Measurements from ENCODE around the gene SCLY. TPM values are rescaled to one million over a fixed set of nuclear protein-coding genes. Genes with fewer than 3 reads are reported as not detected.

The SCLY gene
- polyA plus RNA-seq, 1 experiment, result 7.7 TPM

DNA sequence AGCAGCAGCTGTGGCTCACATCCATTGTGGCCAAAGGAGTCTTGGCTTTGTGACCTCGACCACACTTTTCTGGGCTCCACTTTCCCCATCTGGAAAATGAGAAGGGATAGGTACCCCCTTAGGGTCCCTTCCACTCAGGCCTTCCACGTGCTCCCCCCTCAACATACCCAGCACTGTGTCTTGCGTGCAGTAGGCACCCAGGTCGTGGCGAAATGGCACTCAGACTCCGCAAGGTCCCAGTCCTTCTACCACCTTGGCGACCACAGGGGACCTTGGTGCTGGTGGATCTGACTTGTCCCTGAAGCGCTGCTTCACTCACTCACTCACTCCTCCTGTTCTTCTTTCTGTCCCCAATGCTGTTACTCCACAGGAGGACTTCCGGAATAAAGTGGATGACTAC lies 19.9 kb upstream of the SCLY start:
- no peak for DNase-seq (ENCODE audit: low read depth)
- TF ChIP-seq, protein P1, sequence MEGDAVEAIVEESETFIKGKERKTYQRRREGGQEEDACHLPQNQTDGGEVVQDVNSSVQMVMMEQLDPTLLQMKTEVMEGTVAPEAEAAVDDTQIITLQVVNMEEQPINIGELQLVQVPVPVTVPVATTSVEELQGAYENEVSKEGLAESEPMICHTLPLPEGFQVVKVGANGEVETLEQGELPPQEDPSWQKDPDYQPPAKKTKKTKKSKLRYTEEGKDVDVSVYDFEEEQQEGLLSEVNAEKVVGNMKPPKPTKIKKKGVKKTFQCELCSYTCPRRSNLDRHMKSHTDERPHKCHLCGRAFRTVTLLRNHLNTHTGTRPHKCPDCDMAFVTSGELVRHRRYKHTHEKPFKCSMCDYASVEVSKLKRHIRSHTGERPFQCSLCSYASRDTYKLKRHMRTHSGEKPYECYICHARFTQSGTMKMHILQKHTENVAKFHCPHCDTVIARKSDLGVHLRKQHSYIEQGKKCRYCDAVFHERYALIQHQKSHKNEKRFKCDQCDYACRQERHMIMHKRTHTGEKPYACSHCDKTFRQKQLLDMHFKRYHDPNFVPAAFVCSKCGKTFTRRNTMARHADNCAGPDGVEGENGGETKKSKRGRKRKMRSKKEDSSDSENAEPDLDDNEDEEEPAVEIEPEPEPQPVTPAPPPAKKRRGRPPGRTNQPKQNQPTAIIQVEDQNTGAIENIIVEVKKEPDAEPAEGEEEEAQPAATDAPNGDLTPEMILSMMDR (IDR thresholded peaks at IDR 0.05; ENCODE audit: insufficient read depth, low read depth, low read length), result no peak

DNA sequence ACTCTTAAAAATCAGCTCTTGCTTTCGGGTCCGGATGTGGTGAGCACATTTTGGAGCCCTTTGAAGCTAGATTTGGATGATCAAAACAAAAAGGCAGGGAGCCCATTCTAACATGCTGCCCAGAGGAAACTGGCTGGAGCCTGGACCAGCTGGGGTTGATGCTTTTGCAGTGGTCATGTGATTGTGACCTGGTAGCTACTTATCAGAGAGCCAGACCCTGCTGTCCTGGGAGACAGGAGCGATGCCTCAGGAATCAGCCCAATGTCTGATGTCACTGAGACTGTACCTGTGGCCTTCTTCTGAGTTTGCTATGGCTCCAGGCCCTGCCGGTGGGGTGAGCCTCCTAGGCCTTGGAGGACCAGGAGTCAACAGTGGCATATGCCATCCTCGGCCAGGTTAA lies 18.7 kb upstream of the SCLY start:
- TF ChIP-seq, protein P1 (IDR thresholded peaks at IDR 0.05; ENCODE audit: insufficient read depth, low read depth, low read length), result no peak
- Histone ChIP-seq H3K27me3 (ENCODE audit: control insufficient read depth, insufficient read depth, low read length) (no peaks in the 10 kb centered on the region), H3K36me3 (ENCODE audit: control insufficient read depth, insufficient read depth, low read length) (peaks cover 28% of the 10 kb centered on the region), H3K4me3 (ENCODE audit: low read depth, low read length) (no peak overlapping the region)
- DNase-seq (ENCODE audit: low read depth), result no peak
- ChIA-PET CTCF (interaction anchor here (0.7 kb wide), 1 partner anchor 184 kb away, joined by 3 read pairs; no protein-coding TSS in a partner anchor), POLR2A (no interaction called here)

More for the DNA sequence above, 19.9 kb upstream of the SCLY start:
- ChIA-PET CTCF (no interaction called here), POLR2A (no interaction called here)
- Histone ChIP-seq H3K36me3 (ENCODE audit: control insufficient read depth, insufficient read depth, low read length) (peaks cover 28% of the 10 kb centered on the region), H3K4me3 (ENCODE audit: low read depth, low read length) (no peak overlapping the region), H3K27me3 (ENCODE audit: control insufficient read depth, insufficient read depth, low read length) (no peaks in the 10 kb centered on the region)

DNA sequence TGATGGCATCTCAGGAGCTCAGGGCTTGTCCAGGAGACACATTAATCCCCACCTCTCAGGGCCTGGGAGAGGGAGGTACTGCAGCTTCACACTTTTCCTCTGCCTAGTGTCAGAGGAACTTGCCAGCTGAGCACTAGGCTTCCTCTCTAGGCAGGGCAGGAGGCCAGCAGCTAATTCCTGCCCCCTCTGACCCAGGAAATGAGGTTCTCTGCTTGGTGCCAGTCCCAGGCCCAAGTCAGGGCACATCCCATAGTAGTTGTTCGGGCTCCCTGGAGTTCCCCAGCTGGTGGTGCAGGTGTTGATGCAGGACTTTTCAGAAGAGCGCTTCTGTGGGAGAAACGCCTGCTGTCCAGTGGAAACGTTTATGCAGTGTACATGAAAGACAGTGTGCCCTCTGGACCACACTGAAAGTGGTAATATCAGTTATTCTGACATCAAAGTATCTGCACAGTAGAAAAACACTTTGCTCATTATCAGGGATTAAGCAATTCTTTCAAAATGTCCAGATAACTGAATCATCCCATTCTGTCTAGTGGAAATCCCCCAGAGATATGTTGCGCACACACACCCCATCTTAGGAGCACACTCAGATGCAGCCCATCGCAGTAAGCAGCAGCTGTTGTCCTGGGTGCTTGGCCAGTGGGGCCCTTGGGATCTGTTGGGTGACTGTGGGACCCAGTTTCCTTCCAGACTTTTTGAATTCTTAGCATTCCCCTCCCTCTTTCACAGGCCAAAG lies 17.8 kb upstream of the SCLY start:
- H3K4me3 ChIP-seq (ENCODE audit: low read depth, low read length), result no peak overlapping the region
- TF ChIP-seq, protein P1 (IDR thresholded peaks at IDR 0.05; ENCODE audit: insufficient read depth, low read depth, low read length), result no peak
- DNase-seq (ENCODE audit: low read depth), result no peak
- POLR2A ChIA-PET, result no interaction called here
- H3K36me3 ChIP-seq (ENCODE audit: control insufficient read depth, insufficient read depth, low read length), result peaks cover 23% of the 10 kb centered on the region
- CTCF ChIA-PET, result no interaction called here
- no peaks in the 10 kb centered on the region for H3K27me3 ChIP-seq (ENCODE audit: control insufficient read depth, insufficient read depth, low read length)

DNA sequence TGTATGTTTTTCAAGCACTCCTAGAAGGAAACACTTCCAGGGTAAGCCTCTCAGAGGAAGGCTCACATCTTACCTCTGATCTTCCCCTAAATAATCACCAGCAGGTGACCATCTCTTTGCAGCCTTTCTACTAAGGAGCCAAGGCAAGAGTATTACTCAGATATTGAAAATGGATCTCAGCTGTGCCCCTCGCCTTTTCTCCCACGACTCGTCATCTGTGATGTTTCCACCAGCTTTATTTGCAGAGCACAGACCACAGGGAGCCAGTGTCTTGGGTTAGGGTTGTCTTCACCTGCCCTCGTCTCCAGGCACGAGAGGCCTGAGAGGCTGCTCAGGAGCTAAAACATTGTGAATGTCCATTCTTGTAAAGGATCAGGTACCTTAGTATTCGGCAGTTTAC lies 16.9 kb upstream of the SCLY start:
- no peaks in the 10 kb centered on the region for H3K27me3 ChIP-seq (ENCODE audit: control insufficient read depth, insufficient read depth, low read length)
- no peak for DNase-seq (ENCODE audit: low read depth)
- no peak overlapping the region for H3K4me3 ChIP-seq (ENCODE audit: low read depth, low read length)
- TF ChIP-seq, protein P1 (IDR thresholded peaks at IDR 0.05; ENCODE audit: insufficient read depth, low read depth, low read length), result no peak
- peaks cover 20% of the 10 kb centered on the region for H3K36me3 ChIP-seq (ENCODE audit: control insufficient read depth, insufficient read depth, low read length)
- ChIA-PET CTCF (no interaction called here), POLR2A (no interaction called here)

DNA sequence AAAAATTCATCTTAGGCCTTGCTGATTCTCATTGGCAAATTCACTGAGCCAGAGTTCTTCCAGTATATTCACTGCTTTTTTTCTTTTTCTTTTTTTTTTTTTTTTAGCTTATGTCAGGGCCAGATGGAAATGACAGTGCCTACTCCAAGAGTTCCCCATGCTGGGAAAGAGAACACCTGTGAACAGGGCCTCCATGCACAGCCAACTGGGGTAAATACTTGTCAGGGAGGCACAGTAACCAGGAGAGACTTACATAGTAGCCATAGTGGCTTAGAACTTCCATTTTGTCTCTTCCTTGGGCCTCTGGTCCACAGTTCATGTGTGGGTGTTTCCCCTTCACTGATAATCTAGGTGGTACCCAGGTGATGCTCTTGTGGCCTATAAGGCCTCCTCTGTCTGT lies 15.2 kb upstream of the SCLY start:
- TF ChIP-seq, protein P1 (IDR thresholded peaks at IDR 0.05; ENCODE audit: insufficient read depth, low read depth, low read length), result no peak
- ChIA-PET POLR2A (no interaction called here), CTCF (no interaction called here)
- DNase-seq (ENCODE audit: low read depth), result no peak
- Histone ChIP-seq H3K36me3 (ENCODE audit: control insufficient read depth, insufficient read depth, low read length) (peaks cover 14% of the 10 kb centered on the region), H3K27me3 (ENCODE audit: control insufficient read depth, insufficient read depth, low read length) (no peaks in the 10 kb centered on the region), H3K4me3 (ENCODE audit: low read depth, low read length) (no peak overlapping the region)
